OCI-LY1 (cell line): ENCODE measurements around the gene ADNP.

Experiments
- H2AFZ ChIP-seq: fragments of 200-600 bp; sonication (generic), shearing (Covaris generic); 2 replicates; pipeline ENCODE4 v1.6.0; 2014; ENCODE audit warnings: antibody characterized with exemption, mild to moderate bottlenecking, low read length
- H3F3A ChIP-seq: fragments of 200-600 bp; sonication (generic), shearing (Covaris generic); 2 replicates; pipeline ENCODE4 v1.6.0; 2014; ENCODE audit warnings: mild to moderate bottlenecking, antibody characterized with exemption, low read length, moderate library complexity; ENCODE audit not compliant: insufficient read depth
- H3K27ac ChIP-seq: fragments of 200-600 bp; sonication (generic); 2 replicates; pipeline ENCODE4 v1.5.1; 2014; ENCODE audit warnings: low read length, mixed run types, mild to moderate bottlenecking, low read depth; ENCODE audit not compliant: poor library complexity, severe bottlenecking
- H3K27me3 ChIP-seq: fragments of 200-600 bp; sonication (generic); 2 replicates; pipeline ENCODE4 v1.6.0; 2014; ENCODE audit warnings: antibody characterized with exemption, mild to moderate bottlenecking, low read length, moderate library complexity; ENCODE audit not compliant: insufficient read depth
- H3K36me3 ChIP-seq: fragments of 200-600 bp; sonication (generic); 2 replicates; pipeline ENCODE4 v1.6.1; 2014; ENCODE audit warnings: mild to moderate bottlenecking, antibody characterized with exemption, low read length, moderate library complexity, mixed read lengths; ENCODE audit not compliant: insufficient read depth
- H3K4me1 ChIP-seq: fragments of 200-600 bp; sonication (generic); 2 replicates; pipeline ENCODE4 v1.5.1; 2014; ENCODE audit warnings: mild to moderate bottlenecking, low read length, moderate library complexity; ENCODE audit not compliant: insufficient read depth, severe bottlenecking
- H3K4me2 ChIP-seq: fragments of 200-600 bp; sonication (generic), shearing (Covaris generic); 2 replicates; pipeline ENCODE4 v1.6.1; 2014; ENCODE audit warnings: low read length
- H3K4me3 ChIP-seq: fragments of 200-600 bp; sonication (generic); 2 replicates; pipeline ENCODE4 v1.5.1; 2014; ENCODE audit warnings: low read length, low read depth, mild to moderate bottlenecking, mixed read lengths; ENCODE audit not compliant: poor library complexity, severe bottlenecking
- H3K79me2 ChIP-seq: fragments of 200-600 bp; shearing (Covaris generic); 2 replicates; pipeline ENCODE4 v1.6.1; 2016; ENCODE audit warnings: mixed run types, low read length, mixed read lengths; ENCODE audit not compliant: insufficient read depth
- H3K9ac ChIP-seq: fragments of 200-600 bp; sonication (generic), shearing (Covaris generic); 2 replicates; pipeline ENCODE4 v1.6.1; 2014; ENCODE audit warnings: mild to moderate bottlenecking, low read length, mixed read lengths
- H3K9me2 ChIP-seq: fragments of 200-600 bp; sonication (generic), shearing (Covaris generic); 2 replicates; pipeline ENCODE4 v1.6.1; 2014; ENCODE audit warnings: low read depth, mild to moderate bottlenecking, low read length, mixed read lengths
- H3K9me3 ChIP-seq: fragments of 200-600 bp; shearing (Covaris generic); 2 replicates; pipeline ENCODE4 v1.6.1; 2014; ENCODE audit warnings: low read length, mixed read lengths
- H4K20me1 ChIP-seq: fragments of 200-600 bp; sonication (generic), shearing (Covaris generic); 2 replicates; pipeline ENCODE4 v1.6.0; 2016; ENCODE audit warnings: mild to moderate bottlenecking, low read length; ENCODE audit not compliant: insufficient read depth
- EZH2 ChIP-seq: fragments of 200-600 bp; sonication (generic), shearing (Covaris generic); IDR thresholded peaks from 2 replicates; pipeline ENCODE4 v1.8.0; 2017; ENCODE audit warnings: borderline replicate concordance, mixed run types, mild to moderate bottlenecking, antibody characterized with exemption, low read length, moderate library complexity, mixed read lengths
- TF ChIP-seq, protein P1 (sequence below): fragments of 200-600 bp; sonication (generic), shearing (Covaris generic); IDR thresholded peaks from 2 replicates; pipeline ENCODE4 v1.5.1; 2017; ENCODE audit warnings: mild to moderate bottlenecking, antibody characterized with exemption, low read length, moderate library complexity, mixed read lengths

Gene ADNP

DNA sequence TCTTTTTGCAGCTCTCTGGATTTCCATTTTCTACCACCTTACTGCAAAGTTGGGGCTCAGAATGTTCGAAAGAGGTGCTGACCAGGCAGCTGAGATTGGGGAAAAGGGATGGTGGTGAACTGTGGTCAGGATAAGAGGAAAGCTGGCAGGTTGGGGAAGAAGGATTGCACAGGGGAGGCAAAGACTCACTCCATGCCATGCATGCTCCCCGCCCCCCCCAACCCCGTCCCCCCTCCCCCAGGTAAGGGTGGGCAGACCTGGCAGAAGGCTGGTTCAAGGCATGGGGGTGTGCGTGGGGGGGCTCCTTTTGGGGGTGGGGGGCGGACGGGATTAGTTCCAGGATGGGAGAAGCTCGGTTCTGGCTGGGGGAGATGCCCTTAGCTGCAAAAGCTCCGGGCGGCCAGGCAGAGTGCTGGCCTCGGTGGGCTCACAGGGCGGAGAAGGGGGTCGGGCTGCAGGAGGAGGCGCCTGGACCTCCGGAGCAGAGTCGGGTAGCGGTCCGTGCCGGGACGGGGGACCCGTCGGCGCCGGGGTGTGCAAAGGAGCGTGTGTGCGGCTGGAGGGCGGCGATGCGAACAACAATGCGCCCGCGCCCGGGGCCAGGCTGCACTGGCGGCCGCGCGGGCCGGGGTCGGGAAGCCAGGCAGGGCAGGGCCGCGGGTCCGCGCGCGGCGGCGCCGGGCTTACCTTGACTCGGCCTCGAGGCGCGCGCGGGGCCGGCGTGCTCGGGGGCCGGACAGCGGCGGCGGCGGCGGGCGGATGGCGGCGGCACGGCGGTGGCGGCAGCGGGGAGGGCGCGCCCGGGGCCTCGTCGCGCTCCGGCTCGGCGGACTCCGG lies 880 bp downstream of the ADNP start:
- H3K36me3 ChIP-seq: peaks cover 74% of the 10 kb centered on the region
- no peak for TF ChIP-seq EZH2
- TF ChIP-seq, protein P1, sequence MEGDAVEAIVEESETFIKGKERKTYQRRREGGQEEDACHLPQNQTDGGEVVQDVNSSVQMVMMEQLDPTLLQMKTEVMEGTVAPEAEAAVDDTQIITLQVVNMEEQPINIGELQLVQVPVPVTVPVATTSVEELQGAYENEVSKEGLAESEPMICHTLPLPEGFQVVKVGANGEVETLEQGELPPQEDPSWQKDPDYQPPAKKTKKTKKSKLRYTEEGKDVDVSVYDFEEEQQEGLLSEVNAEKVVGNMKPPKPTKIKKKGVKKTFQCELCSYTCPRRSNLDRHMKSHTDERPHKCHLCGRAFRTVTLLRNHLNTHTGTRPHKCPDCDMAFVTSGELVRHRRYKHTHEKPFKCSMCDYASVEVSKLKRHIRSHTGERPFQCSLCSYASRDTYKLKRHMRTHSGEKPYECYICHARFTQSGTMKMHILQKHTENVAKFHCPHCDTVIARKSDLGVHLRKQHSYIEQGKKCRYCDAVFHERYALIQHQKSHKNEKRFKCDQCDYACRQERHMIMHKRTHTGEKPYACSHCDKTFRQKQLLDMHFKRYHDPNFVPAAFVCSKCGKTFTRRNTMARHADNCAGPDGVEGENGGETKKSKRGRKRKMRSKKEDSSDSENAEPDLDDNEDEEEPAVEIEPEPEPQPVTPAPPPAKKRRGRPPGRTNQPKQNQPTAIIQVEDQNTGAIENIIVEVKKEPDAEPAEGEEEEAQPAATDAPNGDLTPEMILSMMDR: no peak
- H3K79me2 ChIP-seq: peaks cover 51% of the 10 kb centered on the region
- H3K27me3 ChIP-seq: no peaks in the 10 kb centered on the region
- H3K4me3 ChIP-seq: peak overlapping the region; percentile 99
- H3K9me3 ChIP-seq: no peaks in the 10 kb centered on the region
- no peak overlapping the region for H2AFZ ChIP-seq
- H3F3A ChIP-seq: 0 out of 2 replicates have a peak, but pooled peaks cover 15% of the 10 kb centered on the region
- H3K9me2 ChIP-seq: no peaks in the 10 kb centered on the region
- H3K9ac ChIP-seq: peak overlapping the region; percentile 99
- H3K4me1 ChIP-seq: peaks cover 56% of the 10 kb centered on the region
- 0 out of 2 replicates have a peak, but pooled peaks cover 5% of the 10 kb centered on the region for H4K20me1 ChIP-seq
- peak overlapping the region; percentile 100 for H3K4me2 ChIP-seq
- H3K27ac ChIP-seq: peak overlapping the region; percentile 95

DNA sequence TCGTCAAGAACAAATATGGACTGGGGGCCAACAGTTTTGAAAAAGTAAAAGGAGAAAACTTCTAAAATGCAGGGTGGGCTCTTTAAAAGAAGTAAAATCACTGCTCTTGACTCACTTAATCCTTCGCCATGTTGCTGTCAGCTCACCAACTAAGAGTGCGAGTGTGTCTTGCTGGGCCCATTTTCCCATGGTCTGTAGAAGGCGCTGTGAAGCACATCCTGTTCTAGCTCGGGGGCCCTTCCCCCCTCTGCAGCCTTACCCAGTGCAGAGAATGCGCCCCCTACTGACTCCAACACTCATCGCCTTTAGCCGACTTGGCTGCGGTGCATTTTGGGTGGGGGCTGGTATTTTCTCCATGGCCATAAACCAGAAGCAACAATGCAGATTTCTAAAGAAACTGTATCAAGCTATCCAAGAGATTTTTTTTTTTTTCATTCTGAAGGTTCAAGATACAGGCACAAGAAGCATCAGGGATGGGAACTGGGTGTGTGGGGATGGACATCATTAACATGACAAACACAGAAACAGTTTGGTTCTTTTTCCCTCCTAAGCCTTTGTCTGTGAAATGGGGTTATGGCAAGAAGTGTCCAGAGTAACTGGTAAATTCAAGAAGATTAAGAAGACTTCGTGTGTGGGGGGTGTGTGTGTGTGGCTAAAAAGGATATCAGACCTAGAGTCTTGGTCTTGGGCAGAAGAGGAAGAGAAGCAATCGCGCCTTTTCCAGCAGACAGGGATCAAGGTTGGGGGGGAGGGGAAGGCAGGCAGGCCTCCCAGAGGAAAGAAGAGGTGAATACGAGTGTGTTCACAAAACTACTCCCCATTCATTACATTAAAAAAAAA lies 1.7 kb downstream of the ADNP start:
- no peak for TF ChIP-seq EZH2
- TF ChIP-seq, protein P1: peak; percentile 99
- peak overlapping the region; percentile 99 for H3K4me3 ChIP-seq
- 0 out of 2 replicates have a peak, but pooled peaks cover 5% of the 10 kb centered on the region for H4K20me1 ChIP-seq
- peaks cover 64% of the 10 kb centered on the region for H3K4me1 ChIP-seq
- 0 out of 2 replicates have a peak, but pooled peaks cover 11% of the 10 kb centered on the region for H3F3A ChIP-seq
- peaks cover 74% of the 10 kb centered on the region for H3K36me3 ChIP-seq
- H3K9me3 ChIP-seq: no peaks in the 10 kb centered on the region
- H3K27me3 ChIP-seq: no peaks in the 10 kb centered on the region
- H2AFZ ChIP-seq: no peak overlapping the region
- H3K9ac ChIP-seq: peak overlapping the region; percentile 99
- peak overlapping the region; percentile 95 for H3K27ac ChIP-seq
- peak overlapping the region; percentile 100 for H3K4me2 ChIP-seq
- H3K79me2 ChIP-seq: peaks cover 59% of the 10 kb centered on the region
- H3K9me2 ChIP-seq: no peaks in the 10 kb centered on the region

DNA sequence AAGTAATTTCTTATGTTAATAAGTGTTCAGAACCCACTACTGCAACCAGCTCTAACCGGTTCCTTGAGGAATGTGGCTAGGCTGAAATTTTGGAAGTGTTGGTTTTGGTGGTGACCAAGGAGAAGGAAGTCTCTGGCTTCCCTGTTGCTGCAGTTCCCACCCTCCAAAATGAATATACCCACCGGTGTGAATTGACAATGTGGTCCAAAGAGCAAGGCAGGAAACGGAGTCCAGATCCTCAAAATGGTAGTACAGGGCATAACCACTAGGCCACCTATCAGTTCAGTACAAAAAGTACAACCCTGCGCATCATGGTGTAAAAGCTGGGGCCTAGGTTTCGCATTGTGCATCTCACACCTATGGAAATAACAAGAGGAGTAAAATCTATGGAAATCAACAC lies 2.8 kb downstream of the ADNP start:
- Histone ChIP-seq H3F3A (0 out of 2 replicates have a peak, but pooled peaks cover 5% of the 10 kb centered on the region), H3K9me2 (no peaks in the 10 kb centered on the region), H4K20me1 (0 out of 2 replicates have a peak, but pooled peaks cover 5% of the 10 kb centered on the region), H3K9ac (peak overlapping the region; percentile 35; the same call in 1 of the 2 replicates), H3K36me3 (peaks cover 74% of the 10 kb centered on the region), H3K4me1 (peaks cover 74% of the 10 kb centered on the region), H3K27ac (no peak overlapping the region), H3K9me3 (no peaks in the 10 kb centered on the region), H3K4me3 (peak overlapping the region; percentile 99), H2AFZ (no peak overlapping the region), H3K27me3 (no peaks in the 10 kb centered on the region), H3K79me2 (peaks cover 70% of the 10 kb centered on the region), H3K4me2 (peak overlapping the region; percentile 100)
- TF ChIP-seq, protein P1: no peak
- no peak for TF ChIP-seq EZH2
